Globus pallidus (tissue), 1 donor: Measurements from ENCODE around the gene SUPT20H.

Experiments used
- DNase-seq: peaks from one replicate; pipeline ENCODE4 v3.0.0-alpha.2; 2015; ENCODE audit warnings: low spot score

The SUPT20H gene

DNA sequence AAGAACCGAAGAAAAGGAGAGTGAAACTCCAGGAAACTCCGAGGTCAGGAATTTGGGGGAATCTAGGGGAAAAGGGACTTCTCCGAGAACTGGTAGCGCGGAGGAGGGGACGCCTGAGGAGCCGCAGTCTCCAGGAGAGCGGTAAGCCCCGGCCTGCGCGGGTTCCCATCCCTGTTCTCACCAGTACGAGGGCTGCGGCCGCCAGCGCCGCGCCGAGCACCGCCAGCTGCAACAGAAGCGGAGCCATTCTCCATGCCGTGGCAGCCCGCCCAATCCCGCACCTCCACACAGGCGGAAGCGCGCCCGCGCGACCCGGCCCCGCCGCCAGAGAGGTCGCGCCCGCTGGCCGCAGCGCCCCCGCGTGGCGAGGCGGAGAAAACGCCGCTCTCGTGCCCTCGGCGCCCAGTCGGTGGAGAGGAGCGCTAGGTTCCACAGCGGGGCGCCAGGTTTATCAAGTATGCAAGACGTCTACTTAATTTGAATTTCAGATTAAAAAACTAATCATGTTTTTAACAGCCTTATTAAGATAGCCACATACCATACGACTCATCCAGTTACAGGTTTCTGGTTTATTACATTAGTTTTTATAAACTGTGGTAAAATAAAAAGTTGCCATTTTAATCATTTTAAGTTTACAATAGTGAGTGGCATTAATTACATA is 60.3 kb downstream of the SUPT20H start, which contains the start of gene ALG5:
ALG5 (minus strand) TSS at position 287 of the 661 bp plus-strand sequence; CDS start at position 247, 40 bp downstream.
- DNase-seq = peak; percentile 89

DNA sequence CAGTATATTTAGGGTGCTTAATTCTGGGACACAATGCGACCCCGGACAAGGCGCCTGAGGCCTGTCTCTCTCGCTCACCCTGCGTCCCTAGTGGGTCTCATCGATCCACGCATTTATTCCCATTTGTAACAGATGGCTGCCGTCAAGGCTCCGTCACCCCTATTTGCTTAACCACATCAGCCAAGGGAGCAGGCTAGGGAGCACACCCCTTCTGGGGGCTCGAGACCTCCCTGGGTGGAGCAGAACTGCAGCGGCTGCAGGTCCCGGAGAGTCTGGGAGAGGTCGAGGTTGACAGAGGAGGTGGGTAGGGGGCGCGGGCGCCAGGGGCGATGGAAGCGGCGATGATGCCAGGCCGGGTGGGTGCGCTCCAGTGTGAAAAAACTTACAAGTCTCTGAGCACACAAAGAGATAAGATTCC is 60.9 kb downstream of the SUPT20H start:
- DNase-seq = peak; percentile 29

DNA sequence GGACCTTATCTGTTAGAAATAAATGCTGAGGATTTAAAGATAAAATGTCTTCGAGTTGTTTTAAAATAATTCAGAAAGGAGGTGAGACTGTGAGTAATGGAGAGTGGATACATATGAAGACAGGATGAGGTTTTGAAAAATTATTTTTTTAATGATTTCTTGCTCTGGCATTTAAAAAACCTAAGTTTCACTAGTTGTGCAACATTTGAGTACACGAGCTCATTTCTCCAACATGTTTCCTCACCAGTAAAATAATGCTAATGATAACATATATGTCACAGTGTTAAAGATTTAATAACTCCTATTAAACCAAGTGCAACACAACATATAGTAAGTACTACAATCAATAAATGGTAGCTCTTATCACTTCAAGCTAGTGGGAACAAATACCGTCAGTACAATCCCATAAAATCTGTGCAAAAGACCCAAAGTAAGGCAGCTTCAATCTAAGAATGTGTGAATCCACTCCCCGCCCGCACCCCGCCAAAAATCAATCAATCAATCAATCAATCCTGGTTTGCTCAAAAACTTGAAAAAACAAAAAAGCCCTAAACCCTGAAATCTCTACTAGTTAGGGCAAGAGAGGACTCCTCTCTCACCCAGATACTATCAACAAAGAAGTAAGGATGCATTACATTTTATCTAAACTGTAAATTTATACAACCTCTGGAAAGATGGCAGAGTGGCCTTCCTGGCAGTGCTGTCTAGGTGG is 61.6 kb downstream of the SUPT20H start:
- DNase-seq = no peak

DNA sequence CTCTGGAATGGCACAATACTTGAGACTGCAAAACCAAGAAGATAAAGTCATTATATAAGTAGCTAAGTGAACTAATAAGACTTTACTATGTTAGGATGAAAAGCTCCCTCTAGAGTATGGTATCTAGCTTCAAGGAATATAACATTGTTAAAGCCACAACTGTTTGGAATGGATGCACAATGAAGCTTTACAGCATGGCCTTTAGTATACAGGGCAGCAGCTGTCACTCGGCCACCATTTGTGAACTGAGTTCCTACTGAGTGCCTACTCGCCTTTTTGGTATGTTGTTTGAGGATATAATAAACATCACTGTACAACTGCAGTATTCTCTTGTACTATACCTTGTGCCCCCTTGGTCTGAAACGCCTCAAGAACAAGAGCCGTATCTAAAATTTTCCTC is 67.1 kb downstream of the SUPT20H start:
- no peak for DNase-seq

DNA sequence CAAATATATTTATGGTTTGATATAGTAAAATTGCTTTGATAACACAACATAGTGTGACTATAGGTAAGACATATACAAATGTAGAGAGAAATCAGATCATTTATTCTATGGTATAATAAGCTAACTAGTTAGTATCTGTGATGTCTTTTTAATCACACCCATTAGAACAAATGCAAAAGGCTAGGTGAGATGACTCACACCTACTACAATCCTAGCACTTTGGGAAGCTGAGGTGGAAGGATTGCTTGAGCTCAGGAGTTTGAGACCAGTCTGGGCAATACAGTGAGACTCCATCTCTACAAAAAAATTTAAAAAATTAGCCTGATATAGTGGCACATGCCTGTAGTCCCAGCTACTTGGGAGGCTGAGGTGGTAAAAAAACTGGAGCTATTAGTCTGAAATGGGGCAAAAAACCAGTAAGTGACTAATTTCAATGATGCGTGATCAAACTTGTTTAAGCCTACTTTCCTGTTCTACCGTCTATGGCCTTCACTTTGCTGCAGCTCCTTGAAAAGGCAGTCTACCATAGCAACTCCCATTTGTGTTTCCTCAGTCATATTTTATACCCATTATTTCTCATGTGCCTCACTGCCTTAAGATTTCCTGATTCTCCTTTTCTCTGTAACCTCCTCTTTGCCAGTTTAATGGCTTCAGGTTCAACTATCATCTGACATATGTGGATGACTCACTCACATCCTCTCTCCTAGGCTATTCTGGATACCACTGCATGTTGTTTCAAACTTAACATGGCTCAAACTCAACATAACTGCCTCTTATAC is 72.8 kb downstream of the SUPT20H start:
- no peak for DNase-seq

DNA sequence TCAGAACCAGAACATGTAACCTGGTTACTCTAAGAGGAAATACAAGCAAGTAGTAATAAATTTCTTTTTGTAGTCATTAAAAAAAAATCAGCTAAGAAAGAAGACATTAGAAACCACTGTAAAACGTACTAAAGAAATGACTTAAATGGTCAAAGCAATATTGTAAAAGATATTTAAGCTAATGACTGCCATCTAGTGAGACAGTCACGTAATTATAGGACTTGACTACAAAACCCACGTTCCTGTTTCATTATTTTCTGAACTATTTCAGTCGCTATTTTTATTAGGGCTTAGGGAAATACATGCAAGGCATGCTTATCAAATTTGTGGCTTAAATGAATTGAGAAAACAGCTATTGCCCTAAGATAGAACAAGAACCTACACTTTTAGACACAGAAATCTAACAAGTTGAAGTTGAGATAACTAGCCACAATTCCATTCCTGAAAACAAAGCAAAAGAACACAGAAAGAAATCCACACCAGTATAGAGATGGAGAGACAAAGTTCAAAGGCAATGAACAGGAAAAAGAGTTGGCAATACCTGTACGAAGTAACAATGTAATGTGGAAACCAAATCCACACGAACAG is 78.2 kb downstream of the SUPT20H start:
- peak; percentile 33 for DNase-seq

DNA sequence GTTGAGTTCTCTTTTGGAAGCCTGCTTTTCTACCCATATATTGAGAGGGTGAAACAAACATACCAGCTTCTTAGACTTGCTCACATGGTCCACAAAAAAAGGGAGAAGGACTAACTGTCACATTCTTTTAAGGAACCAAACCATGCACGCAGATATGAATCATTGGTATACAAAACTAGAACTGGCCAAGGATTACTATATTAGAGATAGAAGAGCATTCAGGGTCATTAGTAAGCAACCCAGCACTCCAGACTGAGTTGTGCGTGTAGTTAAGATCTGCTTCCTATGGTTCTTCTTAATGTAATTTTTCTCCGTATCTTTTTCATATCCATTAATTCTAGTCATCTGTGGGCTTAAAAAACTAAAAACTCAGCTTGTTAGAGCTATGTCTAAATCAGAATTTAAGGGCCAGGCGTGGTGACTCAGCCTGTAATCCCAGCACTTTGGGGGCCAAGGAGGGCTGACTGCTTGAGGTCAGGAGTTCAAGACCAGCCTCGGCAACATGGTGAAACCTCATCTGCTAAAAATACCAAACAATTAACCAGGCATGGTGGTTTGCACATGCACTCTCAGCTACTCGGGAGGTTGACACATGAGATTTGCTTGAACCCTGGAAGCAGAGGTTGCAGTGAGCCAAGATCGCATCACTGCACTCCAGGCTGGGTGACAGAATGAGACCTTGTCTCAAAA is 80.0 kb downstream of the SUPT20H start:
- DNase-seq = no peak

DNA sequence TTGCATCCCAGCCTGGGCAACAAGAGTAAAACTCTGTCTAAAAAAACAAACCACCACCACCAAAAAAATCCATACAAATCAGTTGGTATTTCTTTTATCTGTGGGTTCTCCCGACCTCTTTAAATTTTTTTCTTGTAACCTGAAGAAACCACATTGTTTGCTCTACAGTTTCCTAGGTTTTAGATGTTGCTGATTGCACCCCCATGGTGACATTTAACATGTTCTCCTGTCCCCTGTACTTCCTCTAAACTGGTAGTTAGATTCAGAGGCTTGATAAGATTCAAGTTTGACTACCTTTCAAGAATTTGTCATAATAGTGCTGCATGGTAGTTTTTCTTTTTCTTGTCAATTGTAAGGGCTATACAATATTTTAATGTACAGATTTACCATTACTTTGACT is 84.3 kb downstream of the SUPT20H start:
- no peak for DNase-seq

DNA sequence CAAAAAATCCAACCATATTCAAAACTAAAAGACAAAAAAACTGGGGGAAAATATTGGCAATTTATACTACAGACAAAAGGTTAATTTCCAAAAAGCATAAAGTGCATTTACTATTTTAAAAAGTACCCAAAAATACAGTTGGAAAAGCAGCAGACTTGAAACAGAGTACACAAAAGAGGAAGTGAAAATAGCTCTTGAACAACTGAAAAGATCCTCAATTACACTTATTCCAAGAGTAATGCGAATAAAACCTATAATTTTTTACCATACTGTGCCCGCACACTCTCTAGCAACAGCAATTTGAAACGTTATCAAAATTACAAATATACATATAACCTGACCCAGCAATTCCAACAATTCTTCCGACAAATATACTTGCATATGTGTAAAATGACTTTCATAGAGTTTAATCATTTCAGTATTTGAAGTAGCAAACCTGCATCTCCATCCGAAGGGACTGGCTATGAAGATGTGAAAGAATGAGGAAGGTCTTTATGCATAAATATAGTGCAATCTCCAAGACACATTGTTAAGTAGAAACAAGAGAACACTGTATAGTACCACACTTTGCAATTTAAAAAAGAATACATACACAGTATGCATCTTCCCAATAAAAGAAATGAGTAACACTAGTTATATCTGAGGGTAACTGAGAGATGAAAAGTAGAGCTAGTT is 85.7 kb downstream of the SUPT20H start:
- DNase-seq = no peak

DNA sequence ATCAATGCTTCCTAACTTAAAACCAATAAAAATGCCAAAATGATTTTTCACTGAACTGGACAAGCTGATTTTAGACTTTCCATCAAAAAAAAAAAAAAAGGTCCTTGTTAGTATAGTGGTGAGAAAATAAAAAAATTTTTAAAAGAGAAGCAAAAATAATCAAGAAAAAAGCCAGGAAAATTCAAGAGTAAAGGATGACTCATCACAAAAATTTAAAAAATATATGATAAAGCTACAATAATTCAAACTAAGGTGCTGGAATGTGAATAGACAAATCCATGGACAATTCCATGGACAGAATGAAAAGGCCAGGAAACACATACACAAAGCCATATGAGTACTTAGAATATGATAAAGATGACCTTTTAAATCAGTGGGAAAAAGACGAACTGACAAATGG is 86.5 kb downstream of the SUPT20H start:
- no peak for DNase-seq

DNA sequence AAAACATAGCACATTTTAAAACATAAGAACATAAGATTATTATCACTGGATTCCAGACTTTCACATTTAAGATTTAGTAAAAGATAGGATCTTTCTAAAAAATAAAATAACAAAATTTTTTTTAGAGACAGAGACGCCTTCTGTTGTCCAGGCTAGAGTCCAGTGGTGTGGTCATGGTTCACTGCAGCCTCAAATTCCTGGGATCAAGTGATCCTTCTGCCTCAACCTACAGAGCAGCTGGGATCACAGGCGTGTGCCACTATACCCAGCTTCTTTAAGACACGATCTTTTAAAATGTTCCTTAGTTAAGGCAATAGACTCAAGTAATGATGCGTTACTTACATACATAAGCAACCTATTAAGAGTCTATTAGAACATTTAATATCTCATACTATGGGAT is 93.1 kb downstream of the SUPT20H start:
- DNase-seq = no peak

DNA sequence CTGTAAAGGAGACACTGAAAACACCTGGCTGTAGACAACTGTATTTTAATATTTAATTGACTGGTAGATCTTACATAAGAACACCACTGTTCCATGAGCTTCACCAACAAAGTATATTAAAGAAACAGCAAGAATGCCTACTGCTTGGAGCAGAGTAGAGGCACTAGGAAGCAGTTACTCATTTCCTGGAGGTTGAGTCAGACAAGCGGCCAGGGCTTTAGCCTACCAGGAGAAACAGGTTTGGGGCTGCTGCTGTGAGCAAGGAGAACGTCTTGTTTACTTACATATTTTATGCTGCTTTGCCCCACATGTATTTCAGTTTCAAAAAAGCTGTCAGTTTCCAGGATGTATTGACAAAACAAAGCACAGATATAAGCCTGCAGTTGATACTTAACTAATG is 93.7 kb downstream of the SUPT20H start:
- DNase-seq = no peak

DNA sequence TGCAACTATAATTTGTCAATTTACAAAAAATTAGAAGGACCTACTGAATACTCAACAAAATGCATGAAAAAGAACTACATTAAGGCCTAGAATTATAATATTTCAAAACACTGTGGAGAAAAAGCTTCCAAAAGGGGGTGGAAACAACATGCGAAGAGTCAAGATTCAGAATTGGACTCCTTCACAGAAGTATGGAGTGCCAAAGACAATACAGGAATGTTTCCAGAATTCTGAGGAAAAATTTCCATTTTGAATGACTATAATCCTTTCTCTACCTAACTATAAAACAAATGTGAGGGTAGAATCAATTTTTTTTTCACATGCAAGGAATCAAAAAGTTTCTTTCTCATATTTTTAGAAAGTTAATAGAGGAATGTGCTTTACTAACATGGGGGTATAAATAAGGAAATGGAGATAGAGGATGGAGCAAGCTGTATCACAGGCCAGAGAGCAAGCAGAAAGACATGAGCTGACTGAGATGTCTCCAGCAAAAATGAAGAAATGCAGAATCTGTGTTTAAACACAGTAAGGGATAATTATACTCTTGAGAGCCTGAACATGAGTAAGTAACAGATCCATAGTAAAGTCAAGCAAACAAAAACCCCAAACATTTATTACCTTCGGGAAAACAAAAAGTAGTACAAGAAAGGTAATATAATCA is 99.9 kb downstream of the SUPT20H start:
- DNase-seq = no peak
